Measurements from ENCODE around the gene OSBPL10. TPM values are rescaled to one million over a fixed set of nuclear protein-coding genes. Genes with fewer than 3 reads are reported as not detected.

Gene OSBPL10
- total and polyA plus RNA-seq, 2 of the 4 experiments (the other 2 are of a cell fraction) = 9.5 to 10.1 TPM

DNA sequence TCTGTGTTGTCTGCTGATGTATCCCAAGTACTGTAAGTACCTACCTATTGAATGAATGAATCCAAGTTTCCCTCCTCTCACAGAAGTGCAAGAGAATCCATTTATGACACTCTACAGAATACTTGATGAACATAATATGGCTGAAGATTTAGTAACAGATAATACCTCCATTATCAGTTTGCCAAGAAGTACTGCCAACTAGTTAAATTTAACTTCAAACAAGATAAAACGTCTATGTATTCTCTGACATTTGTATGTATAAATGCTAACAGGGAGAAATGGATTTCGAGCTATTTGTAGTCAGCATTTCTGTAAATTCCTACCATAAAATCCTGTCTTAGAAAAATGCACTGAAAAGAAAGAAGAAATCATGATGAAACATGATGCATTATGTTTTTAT, 230.7 kb downstream of the OSBPL10 start:
- Histone ChIP-seq H3K4me3 (ENCODE audit: insufficient read depth, low read depth, low read length) (no peak overlapping the region), H2AK5ac (ENCODE audit: low read depth, low read length) (no peak overlapping the region), H2BK5ac (ENCODE audit: low read depth, low read length, poor library complexity, severe bottlenecking) (no peak overlapping the region), H4K8ac (ENCODE audit: low read depth in 2 of 2, low read length in 2 of 2) (no peak overlapping the region), H2BK20ac (ENCODE audit: low read depth, low read length) (no peak overlapping the region), H3K23ac (ENCODE audit: low read depth, low read length) (no peak overlapping the region), H4K5ac (ENCODE audit: low read depth, low read length) (no peak overlapping the region), H3K14ac (replicated peaks; ENCODE audit: low read depth, low read length) (no peak overlapping the region), H3K27me3 (ENCODE audit: control insufficient read depth, insufficient read depth, low read length) (no peaks in the 10 kb centered on the region), H4K91ac (ENCODE audit: insufficient read depth, low read depth, low read length) (no peak overlapping the region), H2AK9ac (replicated peaks; ENCODE audit: low read depth, low read length, poor library complexity) (no peak overlapping the region), H3K4me1 (ENCODE audit: control insufficient read depth, insufficient read depth, low read length) (no peaks in the 10 kb centered on the region), H3K36me3 (ENCODE audit: control insufficient read depth, insufficient read depth, low read length) (no peaks in the 10 kb centered on the region), H3K79me1 (ENCODE audit: low read depth in 1 of 2, low read length in 2 of 2) (no peaks in the 10 kb centered on the region), H3K56ac (ENCODE audit: extremely low read depth, insufficient read depth, low read length) (no peak overlapping the region), H2BK120ac (ENCODE audit: low read depth, low read length) (no peak overlapping the region), H3K9me1 (ENCODE audit: insufficient read depth, low read length) (no peaks in the 10 kb centered on the region), H2AFZ (replicated peaks; ENCODE audit: low read length, poor library complexity) (no peak overlapping the region), H2BK15ac (ENCODE audit: low read depth, low read length) (no peak overlapping the region), H3K27ac (ENCODE audit: insufficient read depth, low read length) (no peak overlapping the region), H4K20me1 (ENCODE audit: insufficient read depth, low read length) (no peaks in the 10 kb centered on the region), H3K4ac (ENCODE audit: low read depth, low read length) (no peak overlapping the region), H3K9ac (ENCODE audit: low read depth, low read length) (no peak overlapping the region), H3K4me2 (ENCODE audit: low read depth, low read length) (no peak overlapping the region), H3K9me3 (ENCODE audit: control insufficient read depth, insufficient read depth, low read length) (no peaks in the 10 kb centered on the region), H3K18ac (ENCODE audit: low read depth, low read length) (no peak overlapping the region)
- CTCF ChIA-PET = interaction anchor here (0.6 kb wide), 1 partner anchor 11 kb away, joined by 3 read pairs; no protein-coding TSS in a partner anchor
- WGBS, 2 experiments (ENCODE audit: extremely low coverage in 2 of 2, insufficient read length in 1 of 2) = no CpG with 5 or more reads among the region's 2 CpGs
- no peak for DNase-seq
- ATAC-seq (ENCODE audit: low read depth) = no peak
- in situ Hi-C loops (cut with MboI; ENCODE audit: low sequenced_read_pairs) = loop anchor here (25.0 kb wide), 1 partner anchor 963 kb away; no protein-coding TSS in a partner anchor
- POLR2A ChIA-PET (ENCODE audit: unreplicated experiment) = no interaction called here
- no peak for TF ChIP-seq BHLHE40 (IDR thresholded peaks at IDR 0.05; ENCODE audit: low read depth, low read length)
- dilution Hi-C loops (cut with HindIII; ENCODE audit: low sequenced_read_pairs, unreplicated experiment) = no loop called here
- intact Hi-C loops (cut with micrococcal nuclease) = no loop called here
- BruUV-seq (replicated peaks) = no TSS peak
